ENCODE measurements around the gene ZFP3. TPM values are rescaled to one million over a fixed set of nuclear protein-coding genes. Genes with fewer than 3 reads are reported as not detected.

The ZFP3 gene
- total RNA-seq, 1 experiment from 2014 or later: 0.11 TPM

DNA sequence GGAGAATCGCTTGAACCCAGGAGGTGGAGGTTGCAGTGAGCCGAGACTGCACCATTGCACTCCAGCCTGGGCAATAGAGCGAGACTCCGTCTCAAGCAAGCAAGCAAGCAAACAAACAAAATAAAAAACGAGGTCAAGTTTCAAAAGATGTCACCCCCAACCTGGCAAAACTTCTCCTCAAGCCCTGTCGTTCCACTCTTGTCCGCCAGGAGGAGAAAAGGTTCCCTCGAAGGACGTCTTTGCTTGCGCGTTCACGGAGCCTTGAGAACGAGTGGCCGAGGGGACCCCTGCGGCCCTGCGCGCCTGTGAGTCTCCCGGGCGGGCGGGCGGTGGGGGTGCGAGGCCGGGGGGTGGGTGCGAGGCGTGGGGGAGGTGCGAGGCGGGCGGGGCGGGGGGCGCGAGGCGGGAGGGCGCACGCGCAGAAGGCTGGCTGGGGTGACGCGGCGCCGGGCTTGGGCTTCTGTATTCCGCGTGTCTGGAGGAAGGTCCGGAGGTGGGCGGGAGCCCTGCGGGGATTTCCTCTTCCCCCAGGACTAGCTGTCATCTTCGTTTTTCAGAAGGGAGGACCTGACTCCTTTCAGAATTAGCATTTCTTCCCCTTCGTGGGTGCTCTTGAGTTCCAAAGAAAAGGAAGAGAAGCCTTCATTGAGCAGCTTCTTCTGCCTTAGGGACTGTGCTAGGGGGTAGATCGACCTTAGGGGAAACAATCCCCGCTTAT, 46.7 kb upstream of the ZFP3 start:
- no CpG with 5 or more reads among the region's 48 CpGs for WGBS (ENCODE audit: extremely low coverage, insufficient read length, low lambda C conversion rate)
- H3K56ac ChIP-seq (ENCODE audit: insufficient read length, low read depth, low read length): no peak overlapping the region
- DNase-seq: peak; percentile 86
- H3K14ac ChIP-seq (ENCODE audit: insufficient read depth, low read length): no peak overlapping the region
- H4K91ac ChIP-seq (ENCODE audit: insufficient read length, low read depth, low read length): no peak overlapping the region
- TF ChIP-seq, protein P1, sequence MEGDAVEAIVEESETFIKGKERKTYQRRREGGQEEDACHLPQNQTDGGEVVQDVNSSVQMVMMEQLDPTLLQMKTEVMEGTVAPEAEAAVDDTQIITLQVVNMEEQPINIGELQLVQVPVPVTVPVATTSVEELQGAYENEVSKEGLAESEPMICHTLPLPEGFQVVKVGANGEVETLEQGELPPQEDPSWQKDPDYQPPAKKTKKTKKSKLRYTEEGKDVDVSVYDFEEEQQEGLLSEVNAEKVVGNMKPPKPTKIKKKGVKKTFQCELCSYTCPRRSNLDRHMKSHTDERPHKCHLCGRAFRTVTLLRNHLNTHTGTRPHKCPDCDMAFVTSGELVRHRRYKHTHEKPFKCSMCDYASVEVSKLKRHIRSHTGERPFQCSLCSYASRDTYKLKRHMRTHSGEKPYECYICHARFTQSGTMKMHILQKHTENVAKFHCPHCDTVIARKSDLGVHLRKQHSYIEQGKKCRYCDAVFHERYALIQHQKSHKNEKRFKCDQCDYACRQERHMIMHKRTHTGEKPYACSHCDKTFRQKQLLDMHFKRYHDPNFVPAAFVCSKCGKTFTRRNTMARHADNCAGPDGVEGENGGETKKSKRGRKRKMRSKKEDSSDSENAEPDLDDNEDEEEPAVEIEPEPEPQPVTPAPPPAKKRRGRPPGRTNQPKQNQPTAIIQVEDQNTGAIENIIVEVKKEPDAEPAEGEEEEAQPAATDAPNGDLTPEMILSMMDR (conservative IDR thresholded peaks at IDR 0.05): peak; percentile 73
- H3T11ph ChIP-seq (ENCODE audit: low read length): no peak overlapping the region
- no peaks in the 10 kb centered on the region for H3K23me2 ChIP-seq (ENCODE audit: insufficient read length, low read depth, low read length, poor library complexity, severe bottlenecking)
- H3K79me2 ChIP-seq (ENCODE audit: insufficient read depth, low read length): no peaks in the 10 kb centered on the region
- peaks cover 2% of the 10 kb centered on the region; the same call in 1 of the 2 replicates for H3K27me3 ChIP-seq (ENCODE audit: insufficient read depth, low read length)
- H2AK5ac ChIP-seq (ENCODE audit: insufficient read length, low read length): no peak overlapping the region
- H3K4me1 ChIP-seq (ENCODE audit: insufficient read depth, low read length): no peaks in the 10 kb centered on the region
- H3K4me2 ChIP-seq (ENCODE audit: insufficient read depth, insufficient read length, low read length): peak overlapping the region; percentile 59
- no peak overlapping the region for H4K8ac ChIP-seq (replicated peaks; ENCODE audit: insufficient read length, low read depth, low read length)
- H3K23ac ChIP-seq (ENCODE audit: insufficient read length, low read depth, low read length): no peak overlapping the region
- no peak overlapping the region for H3K18ac ChIP-seq (ENCODE audit: insufficient read length, low read depth, low read length)
- no peaks in the 10 kb centered on the region for H3K79me1 ChIP-seq (ENCODE audit: insufficient read depth, low read depth, low read length, poor library complexity, severe bottlenecking)
- no peak overlapping the region for H2BK5ac ChIP-seq (ENCODE audit: insufficient read length, low read length)
- no peak overlapping the region for H2BK15ac ChIP-seq (ENCODE audit: low read depth, low read length)
- H2BK20ac ChIP-seq (ENCODE audit: low read depth, low read length, poor library complexity, severe bottlenecking): no peak overlapping the region
- H4K20me1 ChIP-seq (ENCODE audit: control insufficient read depth, insufficient read depth, insufficient read length): no peaks in the 10 kb centered on the region
- Mint-ChIP-seq H3K9me3 (no peaks in the 10 kb centered on the region), H3K36me3 (ENCODE audit: insufficient read depth in 1 of 3, low read depth in 3 of 3) (no peaks in the 10 kb centered on the region; a peak in 1 of 7 replicates), H3K4me3 (peak overlapping the region; percentile 53 to 79), H3K27me3 (ENCODE audit: low read depth) (peaks cover 50% of the 10 kb centered on the region), H3K27ac (no peak overlapping the region; a peak in 1 of 7 replicates), H3K4me1 (peaks cover 0 to 3% of the 10 kb centered on the region in 2 experiments; a peak in 1 of 4 replicates)
- H3K4ac ChIP-seq (ENCODE audit: low read depth, low read length): no peak overlapping the region
- no peak overlapping the region for H2BK12ac ChIP-seq (ENCODE audit: insufficient read length, low read depth, low read length)
- H2AFZ ChIP-seq (ENCODE audit: low read length): peak overlapping the region; percentile 84
- H3K9ac ChIP-seq (ENCODE audit: extremely low read depth, insufficient read length, low read length): no peak overlapping the region
- no peak overlapping the region for H3K27ac ChIP-seq (ENCODE audit: insufficient read length, low read depth, low read length)
- no peak overlapping the region for H4K5ac ChIP-seq (ENCODE audit: insufficient read length, low read depth, low read length)
- H2BK120ac ChIP-seq (ENCODE audit: low read depth, low read length, poor library complexity, severe bottlenecking): no peak overlapping the region
- no peaks in the 10 kb centered on the region for H3K9me3 ChIP-seq (ENCODE audit: control insufficient read depth, low read depth, low read length)

Measured in H9 (cell line).